ENCODE data around the gene PYGL.
"Not testable (repeated sequence)": the region's sequence is repeated elsewhere in the genome, so short reads cannot be mapped to it uniquely, and the experiment has no call there.

PYGL gene

DNA sequence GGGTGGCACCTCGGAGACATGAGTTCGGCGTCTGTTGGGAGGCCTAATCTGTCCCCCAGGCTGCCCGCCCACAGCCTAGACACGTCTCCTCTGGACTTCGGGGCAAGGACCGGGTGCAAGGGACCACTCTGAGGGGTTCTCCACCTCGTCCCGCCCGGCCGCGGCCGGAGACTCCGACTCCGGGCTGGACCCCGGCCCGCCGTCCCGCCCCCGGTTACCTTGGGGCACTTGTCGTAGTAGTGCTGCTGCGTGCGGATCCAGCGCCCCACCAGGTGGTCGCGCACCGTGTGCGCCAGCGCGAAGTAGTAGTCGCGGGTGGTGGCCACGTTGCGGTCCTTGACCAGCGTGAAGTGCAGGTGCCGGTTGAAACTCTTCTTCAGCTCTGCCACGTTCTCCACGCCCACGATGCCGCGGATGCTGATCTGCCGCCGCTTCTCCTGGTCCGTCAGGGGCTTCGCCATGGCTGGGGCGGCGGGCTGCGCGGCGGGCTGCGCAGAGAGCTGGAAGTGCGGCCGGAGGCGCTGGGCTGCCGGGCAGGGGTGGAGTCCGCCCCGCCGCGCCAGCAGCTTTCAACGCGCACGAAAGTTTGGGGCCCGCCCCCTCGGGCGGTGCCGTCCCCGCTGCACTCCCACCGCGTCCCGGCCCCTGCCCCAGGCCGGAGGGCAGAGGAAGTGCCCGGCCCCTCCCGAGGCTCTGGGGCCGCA is at the start of gene PYGL:
Gene PYGL, minus strand, starts transcription at position 541 of the 704 bp plus-strand sequence. Its CDS starts 80 bp downstream, at position 461.
- DNase-seq, result peak; percentile 29 to 81

DNA sequence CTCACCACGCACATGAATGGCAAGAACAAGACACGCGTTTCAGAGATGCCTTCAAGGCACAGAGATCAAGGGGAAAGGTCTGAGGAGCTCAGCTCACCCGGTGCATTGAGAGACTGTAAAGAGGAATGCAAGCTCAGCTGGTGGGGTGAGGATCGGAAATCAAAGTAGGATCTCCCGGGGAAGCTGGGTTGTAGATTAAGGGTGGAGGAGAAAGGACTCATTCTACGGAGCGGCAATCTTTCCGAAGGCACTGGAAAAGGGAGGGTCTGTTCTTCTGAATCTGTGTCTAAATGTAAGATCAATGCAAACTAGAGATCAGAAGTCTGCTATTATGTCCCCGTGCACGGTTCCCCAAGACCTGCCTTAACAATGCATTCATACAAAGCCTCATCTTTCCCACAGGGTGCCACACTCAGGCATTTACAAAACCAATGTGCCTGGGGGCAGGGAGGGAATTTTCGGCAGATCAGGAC is 41.6 kb upstream of the PYGL start:
- no peak for DNase-seq

DNA sequence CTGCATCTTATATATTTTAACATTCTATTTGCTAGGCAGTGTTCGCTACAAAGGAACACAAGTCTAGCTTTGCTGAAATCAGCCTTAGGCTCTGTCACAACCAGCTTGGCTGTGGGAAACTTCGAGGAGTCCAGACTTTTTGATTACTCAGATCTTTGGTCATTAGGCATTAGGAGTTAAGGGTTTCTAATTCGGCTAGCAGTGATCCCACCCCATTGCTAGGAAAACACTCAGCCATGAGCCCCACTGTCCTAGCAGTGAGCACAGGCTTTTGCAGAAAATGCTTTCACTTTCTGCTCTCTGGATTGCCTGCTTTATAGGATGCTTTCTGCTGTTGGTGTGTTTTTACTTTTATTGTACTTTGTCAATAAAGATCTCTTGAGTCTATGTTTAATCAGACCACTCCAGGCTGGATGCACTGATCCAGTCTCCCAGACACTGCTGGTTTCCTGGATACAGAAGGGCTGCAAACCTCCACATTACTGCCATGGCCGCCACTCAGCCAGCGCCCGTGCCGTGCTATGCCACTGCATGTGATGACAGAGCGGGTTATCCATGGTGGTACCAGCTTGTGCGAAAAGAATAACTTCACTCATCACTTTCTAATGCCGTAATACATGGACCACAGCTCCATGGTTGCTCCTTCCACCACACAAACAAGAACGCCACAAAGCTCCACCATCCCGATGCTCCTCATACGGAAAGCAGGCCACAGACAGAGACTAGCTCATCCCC is 41.0 kb upstream of the PYGL start:
- DNase-seq, result no peak

GRCh38 chr14:50984036-50984710 is 39.9 kb upstream of the PYGL start:
- no peak for DNase-seq

DNA sequence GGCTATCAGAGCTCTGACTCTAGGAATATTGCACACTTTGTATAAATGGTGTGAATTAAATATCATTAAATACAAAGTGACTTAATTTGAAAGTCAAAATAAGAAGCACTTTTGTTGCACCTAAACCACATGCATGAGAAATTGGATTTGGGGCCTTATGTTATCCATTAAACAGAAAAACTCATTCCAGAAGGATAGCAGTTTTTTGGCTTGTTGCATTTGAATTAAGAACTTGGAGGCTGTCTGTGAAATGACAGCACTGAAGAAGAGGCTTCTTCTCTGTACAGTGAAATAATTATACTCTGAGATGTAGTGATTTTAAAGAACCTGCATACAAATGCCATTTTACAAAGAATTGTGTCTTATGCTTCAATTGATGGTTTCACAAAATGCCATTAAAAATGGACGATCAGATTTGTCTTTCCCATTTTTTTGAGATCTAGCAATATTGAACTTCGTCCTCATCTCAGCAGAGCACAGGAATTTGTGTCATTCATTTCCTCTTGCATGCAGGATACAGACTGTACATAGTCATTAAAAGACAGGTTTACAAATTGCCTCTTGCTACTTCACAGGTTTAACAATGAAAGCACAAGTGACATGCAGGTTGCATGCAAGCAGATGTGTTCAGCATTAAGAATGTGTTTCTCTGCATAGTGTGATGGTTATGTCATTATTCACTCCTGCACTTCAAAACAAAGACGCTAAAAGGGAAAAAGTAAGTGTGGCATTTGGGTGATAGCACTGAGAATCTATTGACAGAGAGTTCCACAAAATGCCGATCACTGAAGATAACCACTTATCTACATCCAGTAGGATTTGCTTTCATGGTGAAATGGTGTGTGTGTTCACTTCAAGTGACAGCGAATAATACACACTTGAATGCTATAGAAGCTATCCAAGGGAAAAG is 35.9 kb upstream of the PYGL start:
- DNase-seq, result no peak

DNA sequence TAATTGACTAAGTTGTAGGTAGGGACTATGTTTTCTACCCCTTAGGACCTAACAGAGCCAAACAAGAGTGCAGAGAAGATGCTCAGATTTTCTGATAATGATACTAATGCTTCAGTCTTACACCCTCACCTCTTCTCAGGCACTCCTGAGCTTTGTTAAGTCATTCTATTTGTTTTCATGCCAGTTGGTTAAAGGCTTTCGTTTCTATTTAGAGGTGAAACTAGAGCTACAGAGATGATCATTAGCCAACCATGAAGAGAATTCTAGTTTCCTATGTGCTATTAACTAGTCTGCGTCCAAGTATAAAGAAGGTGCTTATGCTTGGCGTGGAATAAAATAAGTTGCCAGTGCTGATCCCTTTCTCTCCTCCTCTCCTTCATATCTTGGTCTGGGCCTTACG is 34.6 kb upstream of the PYGL start:
- DNase-seq, result no peak

GRCh38 chr14:50978529-50978871 is 34.2 kb upstream of the PYGL start:
- no peak for DNase-seq

DNA sequence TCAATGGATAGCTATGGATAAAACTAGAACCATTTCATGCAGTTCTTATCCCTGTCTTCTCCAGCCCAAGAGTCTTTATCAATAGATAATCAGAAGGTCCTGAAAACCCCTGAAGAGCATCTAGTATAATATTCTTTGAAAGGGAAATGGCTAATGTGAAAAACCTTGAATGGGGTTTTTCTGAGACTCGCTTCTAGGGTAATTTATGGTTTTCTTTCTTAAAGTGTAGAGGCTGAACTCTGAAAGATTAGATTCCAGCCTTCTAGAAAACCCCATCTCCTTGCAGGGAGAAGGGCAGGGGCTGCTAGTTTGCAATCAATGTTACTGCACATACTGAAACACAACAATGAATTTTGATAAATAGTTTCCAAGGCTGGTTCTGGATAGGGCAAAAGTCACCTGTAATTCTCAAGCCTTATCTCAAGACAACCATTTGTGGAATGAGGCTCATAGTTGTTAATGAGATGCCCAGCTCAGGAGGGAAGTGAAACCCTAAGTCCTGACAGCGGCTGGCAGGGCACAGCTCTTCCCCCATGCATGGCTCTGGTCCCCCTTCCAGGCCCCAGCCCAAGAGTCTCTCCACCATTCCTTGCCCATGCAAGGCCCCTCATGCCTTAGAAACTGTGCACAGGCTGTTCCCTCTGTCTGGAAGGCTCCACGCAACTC is 33.7 kb upstream of the PYGL start:
- no peak for DNase-seq

DNA sequence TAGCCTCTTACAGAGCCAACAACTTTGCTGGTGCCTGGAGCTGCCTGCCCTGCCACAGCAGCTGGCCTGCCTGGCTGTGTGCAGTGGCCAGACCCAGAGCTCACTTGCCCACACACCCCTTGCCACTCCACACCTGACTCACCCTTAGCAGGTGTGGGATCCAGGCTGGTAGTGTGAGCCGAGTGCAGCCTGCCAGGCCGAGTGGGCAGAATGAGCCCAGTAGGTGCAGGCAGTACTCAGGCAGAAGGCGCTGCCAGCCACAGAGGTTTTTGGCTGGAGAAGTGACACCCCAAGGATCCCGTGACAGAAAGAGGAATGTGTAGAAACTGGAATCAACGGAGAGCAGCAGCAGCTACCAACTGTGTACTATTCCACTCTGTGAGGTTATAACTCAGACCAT is 29.8 kb upstream of the PYGL start:
- no peak for DNase-seq

DNA sequence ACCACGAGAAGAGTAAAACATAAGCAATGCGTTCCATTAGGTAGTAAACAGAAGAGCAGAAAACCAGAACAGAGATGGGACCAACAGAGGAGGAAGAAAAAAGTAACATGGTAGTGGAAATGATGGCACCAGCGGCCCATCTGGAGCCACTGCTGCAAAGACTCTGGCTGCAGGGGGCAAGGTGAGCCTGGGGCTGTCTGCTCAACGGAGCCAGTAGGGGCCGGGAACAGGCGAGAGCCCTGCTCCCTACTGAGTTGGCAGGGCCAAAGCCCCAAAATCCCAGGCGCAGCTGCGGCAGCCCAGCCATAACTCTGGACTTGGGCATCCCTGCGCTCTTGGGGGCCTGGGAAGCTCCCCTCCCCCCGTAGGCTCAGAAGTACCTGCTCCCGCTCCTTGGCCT is 28.5 kb upstream of the PYGL start:
- DNase-seq, result no peak

DNA sequence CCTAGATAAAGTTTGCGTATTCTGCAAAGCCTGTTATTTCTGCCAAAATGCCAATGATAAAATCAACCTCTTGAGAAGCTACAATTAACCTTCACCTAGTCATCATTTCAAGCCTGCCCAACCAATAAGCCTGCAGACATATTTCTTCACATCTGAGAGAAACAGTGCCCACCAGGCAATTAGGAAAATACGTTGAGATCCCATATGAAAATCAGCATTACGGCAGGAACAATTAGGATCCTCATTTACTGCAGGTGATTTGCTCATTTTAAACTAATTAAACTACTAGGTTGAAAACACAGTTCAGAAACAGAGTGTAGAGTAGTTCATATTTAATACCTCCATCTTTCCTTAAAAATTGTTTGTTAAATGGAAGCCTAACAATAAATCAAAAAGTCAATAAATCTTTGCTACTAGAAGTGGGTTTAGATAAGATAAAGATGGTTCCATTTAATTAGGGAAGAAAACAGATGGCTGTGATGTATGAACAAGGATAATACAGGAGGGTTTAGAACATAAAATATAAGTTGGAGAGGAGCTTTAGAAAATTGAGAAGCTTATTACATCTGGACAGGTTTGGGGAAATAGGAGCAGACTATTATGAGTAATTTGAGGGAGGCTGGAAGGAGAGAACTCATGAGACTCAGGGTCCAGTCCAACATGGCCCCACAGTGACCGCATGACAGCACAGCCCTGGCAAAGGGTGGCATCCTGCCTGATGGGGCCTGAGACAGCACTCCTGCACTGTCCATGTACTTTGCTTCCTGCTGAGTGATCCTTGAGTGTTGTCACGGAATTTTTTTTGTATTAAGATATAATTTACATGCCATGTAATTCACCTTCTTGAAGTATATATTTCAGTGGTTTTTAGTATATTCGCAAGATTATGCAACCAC is 26.9 kb upstream of the PYGL start:
- DNase-seq, result no peak

GRCh38 chr14:50967790-50968189 is 23.5 kb upstream of the PYGL start:
- no peak for DNase-seq

DNA sequence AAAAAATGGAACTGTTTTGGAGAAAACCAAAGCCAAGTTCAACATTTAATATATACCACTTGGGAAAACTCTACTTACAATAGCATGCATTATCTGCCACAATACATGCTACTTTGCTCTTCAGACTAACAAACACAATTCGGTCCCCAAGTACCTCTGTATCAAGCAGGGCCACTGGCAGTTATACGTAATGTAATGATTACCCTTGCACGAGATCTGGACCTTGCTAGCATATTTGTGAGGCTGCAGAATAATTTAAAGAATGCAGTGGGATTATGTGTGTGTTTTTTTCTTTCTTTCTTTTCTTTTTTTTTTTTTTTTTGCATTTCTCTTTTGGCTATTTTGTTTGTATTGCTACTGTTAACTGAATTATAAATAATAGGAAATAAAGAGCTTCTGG is 22.8 kb upstream of the PYGL start:
- DNase-seq, result no peak

- peak; percentile 27 to 80 for DNase-seq
Measured at GRCh38 chr14:50964683-50965390, 20.6 kb upstream of the PYGL start.

DNA sequence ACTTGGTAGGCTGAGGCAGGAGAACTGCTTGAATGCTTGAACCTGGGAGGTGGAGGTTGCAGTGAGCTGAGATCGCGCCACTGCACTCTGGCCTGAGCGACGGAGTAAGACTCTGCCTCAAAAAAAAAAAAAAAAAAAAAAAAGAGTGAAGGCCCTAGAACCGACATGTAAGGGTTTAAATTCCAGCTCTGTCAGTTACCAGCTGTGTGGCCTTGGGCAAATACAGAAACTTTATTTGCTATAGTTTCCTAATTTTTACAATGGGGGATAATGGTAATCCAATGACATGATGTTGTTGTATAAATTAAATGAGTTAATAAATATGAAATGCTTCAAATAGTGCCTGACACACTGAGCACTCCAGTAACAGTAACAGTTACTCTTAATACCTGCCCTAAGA is 19.6 kb upstream of the PYGL start:
- DNase-seq, result no peak

DNA sequence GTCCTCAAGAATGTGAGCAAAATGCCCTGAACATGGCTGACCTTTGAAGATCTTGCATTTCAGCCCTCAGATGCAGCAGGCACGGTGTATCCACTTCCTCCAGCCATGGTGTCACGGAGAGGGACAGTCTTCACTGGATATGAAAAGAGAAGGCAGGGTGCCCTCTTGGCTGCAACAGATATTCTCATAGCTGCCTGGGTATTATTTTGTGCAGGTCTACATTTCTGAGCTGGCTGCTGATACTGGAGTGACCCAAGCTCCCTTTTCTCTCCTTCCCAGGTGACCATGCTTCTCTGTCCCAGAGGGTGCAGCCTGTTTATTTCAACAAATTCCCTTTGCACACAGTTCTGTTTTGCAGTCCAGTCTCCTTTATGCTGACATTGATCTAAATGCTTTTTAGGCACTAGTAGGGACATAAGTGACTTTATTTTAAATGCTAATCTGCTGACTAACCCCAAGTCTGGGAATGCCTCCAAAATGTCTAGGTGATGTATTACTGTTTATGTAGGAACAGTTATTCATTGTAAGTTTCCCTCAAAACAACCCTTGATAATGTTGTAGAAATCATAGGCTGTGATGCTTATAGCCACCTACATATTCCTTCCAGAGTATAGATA is 17.4 kb upstream of the PYGL start:
- peak; percentile 20 to 64 for DNase-seq

DNA sequence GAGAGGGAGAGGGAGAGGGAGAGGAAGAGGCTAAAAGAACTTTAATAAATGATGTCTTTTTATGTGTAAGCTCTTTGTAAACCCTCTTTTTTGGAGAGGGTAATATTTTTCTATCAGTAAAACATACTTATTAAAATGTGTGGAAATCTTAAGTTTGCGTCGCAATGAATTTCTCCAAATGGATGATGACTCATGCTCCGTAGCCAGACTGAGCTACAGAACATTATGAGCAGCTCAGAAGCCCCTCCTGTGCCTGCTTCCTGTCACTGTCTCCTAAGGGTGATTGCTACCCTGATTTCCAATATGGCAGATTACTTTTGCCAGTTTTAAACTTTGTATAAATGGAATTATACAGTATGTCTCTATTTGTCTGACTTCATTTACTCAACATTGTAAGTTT is 13.0 kb upstream of the PYGL start:
- no peak for DNase-seq

DNA sequence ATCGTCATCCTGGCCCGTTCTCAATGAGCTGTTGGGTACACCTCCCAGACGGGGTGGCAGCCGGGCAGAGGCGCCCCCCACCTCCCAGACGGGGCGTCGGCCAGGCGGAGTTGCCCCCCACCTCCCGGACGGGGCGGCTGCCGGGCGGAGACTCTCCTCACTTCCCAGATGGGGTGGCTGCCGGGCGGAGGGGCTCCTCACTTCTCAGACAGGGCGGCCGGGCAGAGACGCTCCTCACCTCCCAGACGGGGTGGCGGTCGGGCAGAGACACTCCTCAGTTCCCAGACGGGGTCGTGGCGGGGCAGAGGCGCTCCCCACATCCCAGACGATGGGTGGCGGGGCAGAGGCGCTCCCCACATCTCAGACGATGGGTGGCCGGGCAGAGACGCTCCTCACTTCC is 12.1 kb upstream of the PYGL start:
- DNase-seq, result not testable (repeated sequence)

DNA sequence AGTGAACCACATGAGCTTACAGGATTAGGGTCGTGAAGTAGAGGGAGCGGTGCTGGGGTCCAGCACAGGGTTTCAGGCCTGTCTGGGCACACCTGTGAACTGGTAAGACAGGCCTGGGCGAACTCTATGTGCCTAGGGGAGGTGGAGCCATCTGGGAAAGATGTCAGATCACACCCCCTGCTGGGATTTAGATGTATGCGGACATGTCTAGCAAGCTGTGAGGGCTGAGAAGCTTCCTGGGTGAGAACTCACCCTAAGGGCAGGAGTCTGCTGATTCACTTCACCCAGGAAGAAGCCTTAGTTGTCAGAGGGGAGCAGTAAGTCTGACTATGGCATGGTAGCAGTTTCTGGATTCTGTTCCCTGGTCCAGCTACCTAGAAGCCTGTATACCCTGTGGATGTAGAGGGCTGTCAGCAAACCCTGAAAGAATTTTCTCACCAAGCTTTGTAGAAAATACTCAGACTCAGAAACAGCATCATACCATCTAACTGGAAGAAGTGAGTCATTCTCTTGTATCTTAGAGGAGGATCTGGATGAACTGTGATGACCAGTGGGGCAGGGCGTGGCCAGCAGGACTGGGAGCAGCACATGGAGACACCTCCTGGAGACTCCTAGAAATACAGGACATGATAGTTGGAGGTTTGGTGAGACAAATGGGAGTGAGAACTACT is 11.2 kb upstream of the PYGL start:
- peak; percentile 23 to 63 for DNase-seq
